WTC11 (cell line): Measurements from ENCODE around the gene USH2A. TPM values are rescaled to one million over a fixed set of nuclear protein-coding genes. Genes with fewer than 3 reads are reported as not detected.

Experiments
- ATAC-seq: fragments of 200-7000 bp; cut with Tn5 transposase; 2 replicates; pipeline ENCODE4 v1.10.0; 2021; ENCODE audit warnings: mild to moderate bottlenecking, moderate library complexity
- CTCF ChIA-PET: fragments of 300-600 bp; sonication (Branson Sonifier 250); formaldehyde crosslinking; loops from one replicate; lab custom pipeline; 2021; ENCODE audit warnings: antibody characterized with exemption; lab: Charles Lee
- POLR2A ChIA-PET: fragments of 350-600 bp; sonication (Branson Sonifier 250); formaldehyde crosslinking; loops from one replicate; lab custom pipeline; 2021; ENCODE audit warnings: antibody characterized with exemption; lab: Charles Lee
- DNase-seq: peaks from one replicate; pipeline ENCODE4 v3.0.0; 2021; ENCODE audit warnings: low spot score
- H3K27ac Mint-ChIP-seq: 2 replicates; pipeline ENCODE4 v1.8.0; 2021; ENCODE audit warnings: mixed read lengths
- H3K27me3 Mint-ChIP-seq: 2 replicates; pipeline ENCODE4 v1.8.0; 2021; ENCODE audit warnings: low read depth, mild to moderate bottlenecking, moderate library complexity, mixed read lengths
- H3K36me3 Mint-ChIP-seq: 2 replicates; pipeline ENCODE4 v1.8.0; 2021; ENCODE audit warnings: mixed read lengths
- H3K4me1 Mint-ChIP-seq: 2 replicates; pipeline ENCODE4 v1.8.0; 2022; ENCODE audit warnings: mixed read lengths
- H3K4me3 Mint-ChIP-seq: 2 replicates; pipeline ENCODE4 v1.8.0; 2021; ENCODE audit warnings: mild to moderate bottlenecking, moderate library complexity, mixed read lengths
- H3K9me3 Mint-ChIP-seq: 2 replicates; pipeline ENCODE4 v1.8.0; 2021; ENCODE audit warnings: mixed read lengths
- CBFB ChIP-seq: sonication (generic); formaldehyde crosslinking; IDR thresholded peaks from 2 replicates; pipeline ENCODE4 v1.8.1; 2022; ENCODE audit warnings: mild to moderate bottlenecking, low read depth, missing genetic modification reagents
- CREB1 ChIP-seq: sonication (generic); formaldehyde crosslinking; IDR thresholded peaks from 2 replicates; pipeline ENCODE4 v1.8.0; 2023; ENCODE audit warnings: mild to moderate bottlenecking, missing genetic modification reagents
- E2F4 ChIP-seq: sonication (generic); formaldehyde crosslinking; IDR thresholded peaks from 2 replicates; pipeline ENCODE4 v1.8.1; 2022; ENCODE audit warnings: low read depth, mild to moderate bottlenecking, moderate library complexity, missing genetic modification reagents, borderline replicate concordance
- ELF4 ChIP-seq: sonication (generic); formaldehyde crosslinking; IDR thresholded peaks from 2 replicates; pipeline ENCODE4 v1.8.1; 2022; ENCODE audit warnings: low read depth, mild to moderate bottlenecking, moderate library complexity, missing genetic modification reagents
- HMGA2 ChIP-seq: fragments of 250-450 bp; sonication (Bioruptor Pico); IDR thresholded peaks from 2 replicates; pipeline ENCODE4 v1.4.0; 2021; ENCODE audit warnings: mild to moderate bottlenecking, moderate library complexity
- JAZF1 ChIP-seq: fragments of 250-450 bp; sonication (Bioruptor Pico); IDR thresholded peaks from 2 replicates; pipeline ENCODE4 v1.9.0; 2021; ENCODE audit warnings: moderate library complexity, mild to moderate bottlenecking, inconsistent platforms
- KAT7 ChIP-seq: sonication (generic); formaldehyde crosslinking; IDR thresholded peaks from 2 replicates; pipeline ENCODE4 v1.8.1; 2023; ENCODE audit warnings: missing genetic modification reagents, mild to moderate bottlenecking, borderline replicate concordance
- MXD4 ChIP-seq: fragments of 250-450 bp; sonication (Bioruptor Pico); IDR thresholded peaks from 2 replicates; pipeline ENCODE4 v1.8.0; 2021; ENCODE audit warnings: mild to moderate bottlenecking, moderate library complexity, borderline replicate concordance
- MYBL2 ChIP-seq: sonication (generic); formaldehyde crosslinking; IDR thresholded peaks from 2 replicates; pipeline ENCODE4 v1.8.1; 2023; ENCODE audit warnings: mild to moderate bottlenecking, moderate library complexity, missing genetic modification reagents
- NR3C1 ChIP-seq: sonication (generic); formaldehyde crosslinking; conservative IDR thresholded peaks from 2 replicates; pipeline ENCODE4 v1.8.1; 2023; ENCODE audit warnings: low read depth, mild to moderate bottlenecking, missing genetic modification reagents
- PRDM15 ChIP-seq: sonication (generic); formaldehyde crosslinking; IDR thresholded peaks from 2 replicates; pipeline ENCODE4 v1.8.0; 2022; ENCODE audit warnings: missing genetic modification reagents
- PRRX2 ChIP-seq: fragments of 250-450 bp; sonication (Bioruptor Pico); IDR thresholded peaks from 2 replicates; pipeline ENCODE4 v1.8.0; 2021; ENCODE audit warnings: mild to moderate bottlenecking
- SMAD4 ChIP-seq: sonication (generic); formaldehyde crosslinking; IDR thresholded peaks from 2 replicates; pipeline ENCODE4 v1.8.0; 2022; ENCODE audit warnings: mild to moderate bottlenecking, missing genetic modification reagents
- TEAD4 ChIP-seq: sonication (generic); formaldehyde crosslinking; IDR thresholded peaks from 2 replicates; pipeline ENCODE4 v1.8.0; 2022; ENCODE audit warnings: mild to moderate bottlenecking, missing genetic modification reagents
- USF1 ChIP-seq: sonication (generic); formaldehyde crosslinking; IDR thresholded peaks from 2 replicates; pipeline ENCODE4 v1.8.0; 2022; ENCODE audit warnings: mild to moderate bottlenecking, missing genetic modification reagents
- ZBTB43 ChIP-seq: sonication (generic); formaldehyde crosslinking; IDR thresholded peaks from 2 replicates; pipeline ENCODE4 v1.8.1; 2023; ENCODE audit warnings: mild to moderate bottlenecking, missing genetic modification reagents
- ZNF232 ChIP-seq: sonication (generic); formaldehyde crosslinking; IDR thresholded peaks from 2 replicates; pipeline ENCODE4 v1.8.0; 2022; ENCODE audit warnings: mild to moderate bottlenecking, missing genetic modification reagents
- ZNF416 ChIP-seq: fragments of 250-450 bp; sonication (Bioruptor Pico); IDR thresholded peaks from 2 replicates; pipeline ENCODE4 v1.9.0; 2021; ENCODE audit warnings: mild to moderate bottlenecking, inconsistent platforms
- total RNA-seq: library from RNA; stranded (reverse); gene quantifications from 3 replicates; pipeline ENCODE4 v1.2.3, GENCODE V29; 2021
- TF ChIP-seq, protein P1 (sequence below): sonication (generic); formaldehyde crosslinking; IDR thresholded peaks from 2 replicates; pipeline ENCODE4 v1.8.1; 2022; ENCODE audit warnings: mild to moderate bottlenecking, missing genetic modification reagents, moderate library complexity, borderline replicate concordance

USH2A gene
- total RNA-seq, 1 experiment from 2014 or later, result 0.37 TPM

DNA sequence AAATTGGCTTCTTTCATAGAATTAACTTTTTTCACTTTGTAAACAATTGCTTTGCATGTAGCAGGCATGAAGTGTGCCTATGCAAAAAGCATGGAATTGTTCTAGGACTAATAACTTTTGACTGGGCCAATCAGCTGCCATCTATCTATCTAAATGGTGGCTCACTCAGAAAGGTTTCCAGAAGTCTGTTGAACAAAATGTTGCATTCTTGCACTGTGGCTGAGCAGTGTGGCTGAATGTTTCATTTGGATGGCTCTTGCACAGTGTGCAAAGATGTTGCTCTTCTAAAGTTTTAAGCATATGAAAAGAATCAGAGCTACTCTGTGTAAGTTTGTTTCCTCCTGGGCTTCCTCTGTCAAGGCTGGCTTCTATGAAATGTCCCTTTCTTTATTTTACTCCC lies 642.6 kb downstream of the USH2A start:
- ATAC-seq (no peak), DNase-seq (no peak)
- Mint-ChIP-seq H3K4me1 (peaks cover 18% of the 10 kb centered on the region), H3K27ac (no peak overlapping the region), H3K27me3 (no peaks in the 10 kb centered on the region), H3K36me3 (no peaks in the 10 kb centered on the region), H3K4me3 (no peak overlapping the region), H3K9me3 (no peaks in the 10 kb centered on the region)
- CTCF ChIA-PET, result no interaction called here
- POLR2A ChIA-PET, result no interaction called here
- no peak for TF ChIP-seq JAZF1
- no peak for TF ChIP-seq KAT7 (CRISPR knock-in tag)
- TF ChIP-seq MXD4 (CRISPR knock-in tag), result no peak
- no peak for TF ChIP-seq TEAD4 (CRISPR knock-in tag)
- TF ChIP-seq ZBTB43, result no peak
- no peak for TF ChIP-seq PRDM15 (CRISPR knock-in tag)
- no peak for TF ChIP-seq PRRX2 (CRISPR knock-in tag)
- no peak for TF ChIP-seq E2F4 (CRISPR knock-in tag)
- TF ChIP-seq NR3C1, result no peak
- TF ChIP-seq CREB1 (CRISPR knock-in tag), result no peak
- no peak for TF ChIP-seq SMAD4 (CRISPR knock-in tag)
- TF ChIP-seq ELF4, result no peak
- TF ChIP-seq, protein P1, sequence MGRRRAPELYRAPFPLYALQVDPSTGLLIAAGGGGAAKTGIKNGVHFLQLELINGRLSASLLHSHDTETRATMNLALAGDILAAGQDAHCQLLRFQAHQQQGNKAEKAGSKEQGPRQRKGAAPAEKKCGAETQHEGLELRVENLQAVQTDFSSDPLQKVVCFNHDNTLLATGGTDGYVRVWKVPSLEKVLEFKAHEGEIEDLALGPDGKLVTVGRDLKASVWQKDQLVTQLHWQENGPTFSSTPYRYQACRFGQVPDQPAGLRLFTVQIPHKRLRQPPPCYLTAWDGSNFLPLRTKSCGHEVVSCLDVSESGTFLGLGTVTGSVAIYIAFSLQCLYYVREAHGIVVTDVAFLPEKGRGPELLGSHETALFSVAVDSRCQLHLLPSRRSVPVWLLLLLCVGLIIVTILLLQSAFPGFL, result no peak
- TF ChIP-seq ZNF232 (CRISPR knock-in tag), result no peak
- no peak for TF ChIP-seq USF1 (CRISPR knock-in tag)

- ATAC-seq (no peak), DNase-seq (no peak)
- Mint-ChIP-seq H3K4me1 (peaks cover 23% of the 10 kb centered on the region), H3K4me3 (no peak overlapping the region), H3K27ac (no peak overlapping the region), H3K36me3 (no peaks in the 10 kb centered on the region), H3K9me3 (no peaks in the 10 kb centered on the region), H3K27me3 (no peaks in the 10 kb centered on the region)
- TF ChIP-seq HMGA2, result no peak
- no peak for TF ChIP-seq CBFB (CRISPR knock-in tag)
- no peak for TF ChIP-seq MYBL2 (CRISPR knock-in tag)
- no peak for TF ChIP-seq KAT7 (CRISPR knock-in tag)
- TF ChIP-seq ZNF416 (CRISPR knock-in tag), result no peak
- POLR2A ChIA-PET, result no interaction called here
- CTCF ChIA-PET, result no interaction called here
These were observed 643.1 kb downstream of the USH2A start for GRCh38 chr1:215780139-215780538.
